T follicular helper cell (primary cell): ENCODE measurements around the gene RIMS1.

ENCODE experiments used
- DNase-seq: peaks from one replicate; pipeline ENCODE4 v3.0.0-alpha.2; 2020; ENCODE audit warnings: low read depth
- total RNA-seq, 2 experiments: gene quantifications; one replicate each; lab custom pipeline; 2026; lab: John Stamatoyannopoulos, UW

Gene RIMS1, protein sequence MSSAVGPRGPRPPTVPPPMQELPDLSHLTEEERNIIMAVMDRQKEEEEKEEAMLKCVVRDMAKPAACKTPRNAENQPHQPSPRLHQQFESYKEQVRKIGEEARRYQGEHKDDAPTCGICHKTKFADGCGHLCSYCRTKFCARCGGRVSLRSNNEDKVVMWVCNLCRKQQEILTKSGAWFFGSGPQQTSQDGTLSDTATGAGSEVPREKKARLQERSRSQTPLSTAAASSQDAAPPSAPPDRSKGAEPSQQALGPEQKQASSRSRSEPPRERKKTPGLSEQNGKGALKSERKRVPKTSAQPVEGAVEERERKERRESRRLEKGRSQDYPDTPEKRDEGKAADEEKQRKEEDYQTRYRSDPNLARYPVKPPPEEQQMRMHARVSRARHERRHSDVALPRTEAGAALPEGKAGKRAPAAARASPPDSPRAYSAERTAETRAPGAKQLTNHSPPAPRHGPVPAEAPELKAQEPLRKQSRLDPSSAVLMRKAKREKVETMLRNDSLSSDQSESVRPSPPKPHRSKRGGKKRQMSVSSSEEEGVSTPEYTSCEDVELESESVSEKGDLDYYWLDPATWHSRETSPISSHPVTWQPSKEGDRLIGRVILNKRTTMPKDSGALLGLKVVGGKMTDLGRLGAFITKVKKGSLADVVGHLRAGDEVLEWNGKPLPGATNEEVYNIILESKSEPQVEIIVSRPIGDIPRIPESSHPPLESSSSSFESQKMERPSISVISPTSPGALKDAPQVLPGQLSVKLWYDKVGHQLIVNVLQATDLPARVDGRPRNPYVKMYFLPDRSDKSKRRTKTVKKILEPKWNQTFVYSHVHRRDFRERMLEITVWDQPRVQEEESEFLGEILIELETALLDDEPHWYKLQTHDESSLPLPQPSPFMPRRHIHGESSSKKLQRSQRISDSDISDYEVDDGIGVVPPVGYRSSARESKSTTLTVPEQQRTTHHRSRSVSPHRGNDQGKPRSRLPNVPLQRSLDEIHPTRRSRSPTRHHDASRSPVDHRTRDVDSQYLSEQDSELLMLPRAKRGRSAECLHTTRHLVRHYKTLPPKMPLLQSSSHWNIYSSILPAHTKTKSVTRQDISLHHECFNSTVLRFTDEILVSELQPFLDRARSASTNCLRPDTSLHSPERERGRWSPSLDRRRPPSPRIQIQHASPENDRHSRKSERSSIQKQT (N-terminal part only)
- 0 reads per million in 2 experiments for total RNA-seq

DNA sequence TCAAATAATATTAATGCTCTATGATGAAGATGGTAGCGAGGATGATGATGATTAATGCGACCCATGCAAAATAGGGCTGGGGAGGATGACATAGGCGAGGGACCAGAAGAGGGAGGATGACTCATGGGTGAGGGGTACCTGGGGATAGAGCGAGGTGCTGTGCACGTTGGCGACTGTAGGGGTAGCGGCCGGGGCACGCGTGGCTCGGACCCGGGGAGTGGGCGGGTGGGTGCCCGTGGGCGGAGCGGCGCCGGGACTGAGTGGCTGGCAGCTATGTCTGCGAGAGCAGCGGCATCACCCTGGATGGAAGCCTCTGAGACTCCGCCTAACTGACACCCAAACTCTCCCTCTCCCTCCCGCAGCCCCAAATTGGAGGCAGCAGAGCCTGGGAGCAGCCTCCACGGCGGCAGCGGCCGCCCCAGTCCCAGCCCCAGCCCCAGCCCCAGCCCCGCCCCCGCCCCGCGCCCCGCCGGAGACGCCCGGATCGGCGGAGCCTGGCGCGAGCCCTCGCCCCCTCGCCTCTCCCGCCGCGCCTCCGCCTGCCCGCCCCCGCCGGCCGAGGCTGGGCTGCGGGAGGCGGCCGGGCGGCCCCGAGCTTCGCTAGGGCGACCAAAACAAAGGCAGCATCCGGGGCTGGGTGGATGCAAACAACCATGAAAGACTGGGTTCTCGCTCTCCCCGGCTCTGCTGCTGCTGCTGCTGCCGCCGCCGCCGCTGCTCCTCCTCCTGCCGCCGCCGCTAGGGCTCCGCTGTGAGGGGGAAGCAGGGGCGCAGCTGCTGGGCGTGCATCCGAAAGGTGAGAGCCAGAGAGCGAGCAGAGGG, at the start of gene RIMS1:
Gene RIMS1 (plus strand): TSS at position 367 of the 822 bp plus-strand sequence. CDS start 474 bp downstream, outside the sequence.
- DNase-seq = no peak

DNA sequence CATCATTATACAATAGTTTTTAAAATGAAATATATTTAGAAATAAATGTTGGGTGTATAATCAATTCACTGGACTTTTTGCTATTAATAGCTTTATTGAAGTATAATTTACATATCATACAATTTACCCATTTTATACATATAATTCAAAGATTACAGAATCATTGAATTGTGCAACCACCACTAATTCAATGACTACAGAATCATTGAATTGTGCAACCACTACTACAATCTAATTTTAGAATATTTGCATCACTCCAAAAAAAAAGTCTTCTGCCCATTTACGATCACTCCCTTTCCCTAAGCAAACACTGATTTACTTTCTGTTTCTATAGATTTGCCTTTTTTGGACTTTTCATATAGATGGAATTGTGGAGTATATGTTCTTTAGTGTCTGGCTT, 35.1 kb upstream of the RIMS1 start:
- DNase-seq = no peak

DNA sequence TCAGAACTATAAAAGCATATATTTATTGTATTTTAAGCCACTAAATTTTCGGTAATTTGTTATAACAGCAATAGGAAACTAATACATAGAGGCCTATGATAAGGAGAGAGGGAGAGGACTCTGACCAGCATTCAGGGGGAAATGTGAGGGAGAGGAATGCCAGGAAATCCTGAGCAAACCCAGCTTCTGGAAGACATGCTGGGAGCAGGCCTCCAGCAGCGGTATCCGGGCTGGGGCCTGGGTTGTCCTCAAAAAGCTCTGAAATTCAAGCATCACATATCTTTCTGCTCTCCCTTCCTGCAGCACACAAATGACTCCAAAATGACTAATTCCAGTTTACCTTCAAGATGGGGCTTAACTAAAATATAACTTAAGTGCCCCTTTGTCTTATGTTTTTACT, 33.4 kb upstream of the RIMS1 start:
- DNase-seq = no peak

DNA sequence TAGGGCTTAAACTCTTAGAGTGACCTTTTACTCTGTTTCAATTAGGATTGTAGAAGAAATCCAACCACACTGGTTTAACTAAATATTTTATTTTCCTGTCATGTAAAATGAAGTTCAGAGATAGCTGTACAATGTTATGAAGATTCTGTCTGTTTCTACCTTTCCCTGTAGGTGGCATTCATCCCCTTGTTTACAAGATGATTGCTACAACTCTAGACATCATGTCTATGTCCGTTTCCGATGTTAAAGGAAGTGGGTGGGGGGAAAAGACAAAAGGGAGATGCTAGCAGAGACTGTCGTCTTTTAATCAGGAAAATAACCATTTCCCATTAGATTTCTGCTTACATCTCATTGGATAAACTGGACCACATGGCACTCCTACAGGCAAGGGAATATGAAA, 30.9 kb upstream of the RIMS1 start:
- DNase-seq = no peak

DNA sequence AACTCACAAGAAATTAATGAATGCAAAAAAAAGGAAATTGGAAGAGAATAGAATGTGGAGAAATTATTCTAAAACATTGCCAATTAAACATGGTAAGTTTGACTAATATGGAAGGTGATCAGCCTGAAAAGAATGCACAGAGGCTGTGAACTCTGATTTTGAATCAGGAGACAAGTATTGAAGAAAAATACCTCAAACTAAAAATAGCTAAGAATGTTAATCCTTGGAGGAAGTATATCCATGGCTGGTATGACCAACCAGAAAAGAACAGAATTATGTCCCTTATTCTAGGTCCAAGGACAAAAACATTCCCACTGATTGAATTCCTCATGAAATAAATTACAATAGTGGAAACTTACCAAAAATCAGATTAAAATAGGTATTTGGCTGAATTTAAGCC, 7.3 kb upstream of the RIMS1 start:
- no peak for DNase-seq

DNA sequence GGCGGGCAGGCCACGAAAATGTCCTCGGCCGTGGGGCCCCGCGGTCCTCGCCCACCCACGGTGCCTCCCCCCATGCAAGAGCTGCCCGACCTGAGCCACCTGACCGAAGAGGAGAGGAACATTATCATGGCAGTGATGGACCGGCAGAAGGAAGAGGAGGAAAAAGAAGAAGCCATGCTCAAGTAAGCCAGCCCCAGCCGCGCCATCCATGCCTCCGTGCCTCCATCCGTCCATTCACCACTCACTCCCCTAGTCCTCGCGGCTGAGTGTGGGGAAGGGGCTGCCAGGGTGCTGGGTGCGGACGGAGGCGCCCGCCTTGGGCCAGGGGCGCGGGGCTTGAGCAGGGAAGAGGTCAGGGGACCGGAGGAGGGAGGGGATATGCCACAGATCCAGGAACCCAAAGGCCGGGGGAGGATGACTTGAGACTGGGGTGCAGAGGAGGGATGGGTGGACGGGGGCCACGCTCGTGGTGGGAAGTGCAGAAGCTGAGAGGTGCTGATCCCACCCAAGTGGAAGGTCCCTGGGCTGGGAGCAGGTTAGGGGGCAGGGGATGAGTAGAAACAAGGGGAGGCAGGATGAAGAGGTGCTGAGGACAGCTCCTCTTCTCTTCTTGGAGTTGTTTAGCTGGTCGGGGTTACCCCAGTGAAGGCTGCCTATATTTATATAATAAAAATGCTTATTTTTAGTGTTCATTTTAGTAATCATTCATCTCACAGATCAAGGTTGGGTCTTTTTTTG, 825 bp downstream of the RIMS1 start:
- no peak for DNase-seq

DNA sequence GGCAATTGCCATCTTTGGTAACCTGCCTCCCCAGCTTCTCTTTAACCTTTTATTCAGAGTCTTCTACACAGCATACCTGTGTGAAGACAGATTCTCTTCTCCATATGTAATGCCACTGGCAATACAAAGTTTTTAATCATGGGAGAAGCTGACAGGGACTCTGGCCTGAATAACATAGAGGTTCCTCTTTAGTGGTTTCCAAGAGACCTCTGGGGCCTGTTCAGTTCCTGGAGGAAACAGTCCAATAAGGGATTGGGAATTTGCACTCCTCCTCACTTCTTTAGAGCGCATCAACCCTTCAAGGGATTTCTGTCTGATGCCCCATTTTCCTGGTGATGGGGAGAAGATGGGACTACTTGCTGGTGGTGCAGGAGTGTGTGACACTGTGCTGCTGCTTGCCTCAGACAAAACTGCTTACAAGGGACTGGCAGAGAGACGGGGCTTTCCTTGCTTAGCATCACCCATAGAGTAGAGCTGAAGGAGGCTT, 1.4 kb downstream of the RIMS1 start:
- DNase-seq = no peak

DNA sequence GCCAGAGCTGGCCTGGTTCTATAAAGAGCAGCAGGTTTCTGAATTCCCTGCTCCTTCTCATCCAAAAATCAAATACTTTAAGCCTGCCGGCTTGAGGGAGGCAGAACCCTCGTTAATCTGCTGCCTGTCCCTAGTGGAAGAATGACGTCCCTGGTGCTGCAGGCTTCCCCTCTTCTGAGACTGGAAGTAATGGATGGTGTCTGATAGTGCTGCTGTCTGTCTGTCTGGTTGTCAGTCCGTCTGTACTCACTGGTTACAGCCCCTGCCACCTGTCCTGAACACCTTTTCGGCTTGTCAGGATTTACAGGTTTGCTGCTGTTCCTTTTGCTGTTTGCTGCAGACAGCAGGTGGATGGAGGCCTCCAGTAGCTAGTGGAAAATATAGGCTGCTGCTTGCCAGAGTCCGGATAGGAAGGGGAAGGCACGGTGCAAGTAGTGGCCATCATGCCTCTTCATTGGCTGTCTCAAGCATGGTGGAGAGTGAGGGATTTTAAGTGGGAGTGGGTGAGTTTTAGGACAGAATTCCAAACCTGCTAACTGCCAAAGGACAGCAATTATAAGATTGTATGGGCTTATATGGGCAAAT, 2.5 kb downstream of the RIMS1 start:
- no peak for DNase-seq

DNA sequence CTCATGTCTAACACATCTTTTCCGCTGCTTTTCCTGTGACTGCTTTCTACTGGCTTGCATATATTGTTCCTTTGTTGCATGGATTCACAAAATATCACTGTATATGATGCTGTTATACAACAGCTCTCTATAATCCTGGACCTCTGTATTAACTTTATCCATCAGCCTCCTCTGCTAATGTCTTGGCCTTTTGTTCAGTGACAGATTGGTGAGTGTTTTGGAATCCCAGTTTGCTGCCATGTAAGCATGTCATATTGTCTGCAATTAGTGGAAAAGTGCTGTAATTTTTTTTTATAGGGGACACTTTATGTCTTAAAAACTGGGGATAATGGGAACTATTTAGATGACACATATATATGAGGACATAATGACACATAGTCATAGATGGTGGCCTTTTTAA, 3.0 kb downstream of the RIMS1 start:
- DNase-seq = no peak

DNA sequence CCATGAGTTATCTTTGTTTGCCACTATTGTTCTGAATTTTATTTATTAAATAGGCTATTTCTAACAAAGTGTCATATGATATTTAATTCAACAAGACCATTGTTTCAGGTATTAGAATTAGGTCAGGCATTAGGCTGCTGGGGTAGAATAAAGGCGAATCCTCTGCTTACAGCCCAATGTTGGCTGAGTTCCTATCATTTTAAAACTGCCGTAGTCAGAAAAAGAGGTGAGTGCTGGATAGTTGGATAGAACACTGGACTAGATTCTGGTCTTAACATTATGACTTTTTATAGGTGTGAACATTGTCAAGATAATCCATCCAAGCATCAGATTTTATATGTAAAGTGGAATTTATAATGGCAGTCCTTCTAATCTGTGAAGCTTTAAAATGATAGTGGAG, 6.3 kb downstream of the RIMS1 start:
- no peak for DNase-seq

DNA sequence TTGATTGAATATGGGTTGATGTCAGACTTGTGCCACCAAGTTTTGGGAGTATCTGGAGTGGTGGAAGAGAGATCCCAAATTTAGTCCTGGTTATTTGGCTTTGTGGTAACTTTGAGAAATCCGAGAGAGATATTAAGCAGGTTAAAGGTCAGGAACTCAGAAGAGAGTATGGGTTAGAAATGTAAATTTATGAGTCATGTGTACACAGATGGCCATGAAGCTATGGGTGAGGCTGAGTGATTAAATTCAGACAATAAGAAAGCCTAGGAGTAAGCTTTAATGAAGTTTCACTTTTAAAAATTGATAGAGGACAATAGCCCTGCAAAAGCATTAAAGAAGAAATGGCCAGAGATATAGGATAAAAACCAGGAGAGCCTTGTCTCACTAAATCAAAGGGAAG, 14.3 kb downstream of the RIMS1 start:
- no peak for DNase-seq

DNA sequence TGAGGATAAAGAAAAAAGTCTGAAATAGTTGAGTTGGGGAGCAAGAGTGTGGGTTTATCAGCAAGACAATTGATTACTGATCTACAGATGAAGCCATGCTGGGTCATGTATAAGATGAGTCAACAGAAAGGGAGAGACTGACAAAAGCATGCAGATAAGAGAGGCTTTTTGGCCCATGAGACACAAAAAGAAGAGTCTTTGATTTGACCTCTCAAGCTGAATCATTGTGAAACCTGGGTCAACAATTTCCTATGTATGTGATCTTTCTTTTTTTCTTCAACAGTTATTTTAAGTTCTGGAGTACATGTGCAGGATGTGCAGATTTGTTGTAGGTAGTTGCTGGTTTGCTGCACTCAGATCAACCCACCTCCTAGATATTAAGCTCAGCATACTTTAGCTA, 15.9 kb downstream of the RIMS1 start:
- DNase-seq = no peak

DNA sequence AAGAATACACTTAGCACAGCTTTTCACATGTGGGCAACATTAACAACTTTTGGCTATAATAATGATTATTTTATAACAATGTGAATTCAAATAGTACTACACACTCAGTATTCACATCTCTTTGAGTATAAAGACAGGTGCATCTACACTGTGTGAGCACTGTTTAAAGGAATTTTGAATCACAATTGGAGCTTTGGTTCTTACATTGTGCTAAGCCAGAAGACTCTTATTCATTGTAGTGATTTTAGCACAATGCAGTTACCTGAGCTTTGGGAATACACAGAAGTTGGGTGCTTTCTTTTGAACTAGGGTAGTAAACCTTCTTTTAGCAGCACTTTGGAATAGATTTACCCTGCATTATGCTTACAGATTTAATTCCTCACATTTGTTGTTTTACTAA, 20.5 kb downstream of the RIMS1 start:
- DNase-seq = no peak

DNA sequence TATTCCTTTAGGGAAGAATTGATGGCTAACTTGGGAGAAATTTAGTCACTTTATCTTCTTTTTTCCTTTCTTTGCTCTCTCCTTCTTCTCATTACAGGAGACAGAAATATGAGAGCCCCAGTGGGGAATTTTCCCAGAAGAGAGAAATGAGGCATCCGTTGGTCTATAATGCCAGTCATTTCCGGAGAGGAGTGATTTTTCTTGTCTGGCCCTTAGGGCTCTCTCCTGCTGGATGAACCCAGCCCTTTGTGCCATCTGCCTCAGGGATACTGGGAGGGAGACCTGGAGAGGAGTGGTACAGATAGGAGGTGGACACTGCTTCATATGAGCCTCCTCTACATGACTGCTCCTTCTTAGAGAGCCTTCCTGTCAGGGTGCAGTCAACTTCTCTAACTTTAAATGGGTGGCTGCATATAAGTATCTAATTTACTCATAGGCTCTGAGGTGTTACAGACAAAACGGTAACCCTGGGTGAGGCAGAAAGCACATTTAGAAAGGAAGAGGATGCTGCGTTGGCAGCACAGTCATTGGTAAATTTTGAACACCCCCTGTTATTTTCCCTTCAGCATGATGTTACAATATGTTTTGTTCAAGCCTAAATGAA, 21.9 kb downstream of the RIMS1 start:
- DNase-seq = no peak

DNA sequence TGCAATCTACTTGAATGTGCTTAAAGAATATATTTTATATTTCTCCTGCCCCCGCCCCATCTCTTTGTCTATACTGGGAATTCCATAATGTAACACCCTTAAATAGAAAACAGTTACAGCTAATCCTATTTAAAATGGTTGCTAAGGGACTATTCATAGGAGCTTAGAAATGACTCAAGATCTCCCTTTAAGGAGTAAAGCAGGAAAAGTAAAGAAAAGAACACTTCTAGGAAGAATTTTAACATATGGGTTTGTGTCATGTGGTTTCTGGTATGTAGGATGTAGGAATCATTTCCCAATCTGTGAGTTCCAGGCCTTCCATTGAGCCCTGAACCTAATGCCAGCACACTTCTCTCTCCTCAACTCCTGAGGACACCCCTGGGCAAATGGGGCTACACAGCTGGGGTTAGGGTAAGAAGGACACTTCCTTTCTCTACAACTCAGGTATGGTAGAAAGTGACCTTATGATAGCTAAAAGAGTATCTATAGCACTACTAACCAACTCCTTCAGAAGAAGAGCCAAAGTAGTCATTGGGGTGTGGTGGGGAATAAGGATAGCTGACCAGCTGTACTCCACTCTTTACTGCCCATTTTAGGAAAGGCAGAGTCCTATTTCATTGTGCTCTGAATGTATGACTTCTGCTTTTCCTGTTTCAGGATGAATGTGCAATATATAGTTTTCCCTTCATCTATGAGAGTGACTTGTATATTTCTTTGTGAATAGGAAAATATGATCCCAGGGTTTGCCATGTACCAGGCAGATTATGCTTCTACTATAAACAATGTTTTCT, 27.3 kb downstream of the RIMS1 start:
- DNase-seq = no peak

DNA sequence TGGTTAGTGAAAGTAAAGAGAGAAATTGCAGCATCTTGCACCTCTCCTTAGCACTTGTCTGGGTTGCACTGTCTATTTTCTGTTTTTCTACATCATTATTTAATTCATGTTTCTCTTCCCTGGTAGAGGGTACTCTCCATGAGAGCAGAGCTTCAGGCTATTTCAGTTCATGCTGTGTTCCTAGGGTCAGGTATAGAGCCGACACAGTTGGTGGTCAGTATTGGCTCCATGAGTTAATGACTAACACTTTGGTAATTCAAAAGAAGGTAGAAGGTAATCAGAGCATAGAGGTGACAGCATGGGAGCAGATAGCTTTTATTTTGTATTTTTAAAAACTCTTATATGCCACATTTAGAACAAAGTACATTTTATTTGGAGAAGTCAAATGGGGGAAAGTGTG, 42.7 kb downstream of the RIMS1 start:
- DNase-seq = no peak

DNA sequence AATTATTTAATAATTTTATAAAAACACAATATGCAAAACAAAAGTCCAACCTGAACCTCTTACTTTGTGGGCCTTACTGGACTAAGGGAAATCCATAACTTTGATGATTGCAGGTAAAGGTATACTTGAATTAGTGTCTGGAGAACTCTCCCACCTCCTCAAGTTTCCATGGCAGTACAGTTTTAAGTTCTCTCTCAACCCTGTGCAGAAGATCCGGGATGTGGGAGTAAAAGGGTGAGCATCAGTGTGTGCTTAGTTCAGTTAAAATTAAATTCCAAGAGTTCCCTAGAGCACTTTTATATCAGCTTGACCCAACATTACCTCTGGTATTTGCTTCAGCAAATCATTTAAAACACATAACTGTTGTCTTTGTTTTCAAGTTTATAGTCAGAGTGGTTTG, 47.5 kb downstream of the RIMS1 start:
- DNase-seq = no peak

DNA sequence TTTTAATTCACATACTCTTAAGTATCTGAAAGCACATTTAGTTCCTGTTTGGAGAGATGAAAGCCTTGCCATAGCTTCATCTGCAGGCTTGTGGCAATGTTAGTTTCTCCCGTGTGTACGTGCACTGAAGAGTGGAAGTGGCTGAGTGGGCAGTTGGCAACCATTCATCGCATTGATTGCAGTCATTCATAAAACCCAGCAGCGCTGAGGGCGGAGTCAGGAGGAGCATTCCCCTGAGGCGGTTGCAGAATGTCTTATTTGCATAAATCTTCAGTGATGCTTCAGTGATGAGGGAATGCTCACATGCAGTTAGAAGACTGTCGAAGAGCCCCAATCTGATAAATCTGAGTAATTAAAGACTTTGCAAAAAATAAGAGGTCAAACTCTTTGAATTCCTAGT, 79.1 kb downstream of the RIMS1 start:
- DNase-seq = no peak

DNA sequence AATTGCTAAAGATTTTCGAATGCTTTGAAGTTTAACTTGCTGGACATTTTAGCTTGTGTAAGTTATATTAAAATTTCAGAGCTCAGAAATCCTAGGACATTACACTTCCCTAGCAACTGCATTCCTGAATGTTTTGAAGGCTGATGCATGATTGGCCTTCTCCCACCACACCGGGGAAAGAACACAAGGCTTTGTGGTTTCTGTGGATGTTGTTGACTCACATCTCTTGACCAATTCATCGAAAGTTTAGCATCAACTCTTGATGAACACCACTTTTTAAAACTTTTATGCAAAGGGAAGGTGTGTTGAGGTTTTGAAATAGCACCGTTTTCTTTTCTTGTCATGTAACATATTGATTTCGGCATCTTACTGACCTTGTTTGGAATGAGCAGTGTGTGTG, 81.1 kb downstream of the RIMS1 start:
- DNase-seq = no peak
